ENCODE measurements around the gene IFT122. TPM values are rescaled to one million over a fixed set of nuclear protein-coding genes. Genes with fewer than 3 reads are reported as not detected.

IFT122 gene
- total and polyA plus RNA-seq, 9 donors, result 20.8 to 58.1 (median 45.6) TPM

DNA sequence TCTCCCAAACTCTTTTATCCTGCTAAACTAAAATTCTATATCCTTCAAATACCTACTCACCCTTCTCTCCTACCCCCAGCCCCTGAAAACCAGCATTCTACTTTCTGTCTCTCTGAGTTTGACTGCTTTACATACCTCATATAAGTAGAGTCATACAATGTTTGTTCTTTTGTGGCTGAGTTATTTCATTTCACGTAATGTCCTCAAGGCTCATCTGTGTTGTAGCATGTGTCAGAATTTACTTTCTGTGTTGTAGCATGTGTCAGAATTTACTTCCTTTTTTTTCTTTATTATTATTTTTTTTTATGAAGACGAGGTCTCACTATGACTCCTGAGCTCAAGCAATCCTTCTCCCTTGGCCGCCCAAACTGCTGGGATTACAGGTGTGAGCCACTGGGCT is 20.1 kb downstream of the IFT122 start:
- no peaks in the 10 kb centered on the region for H3K27me3 ChIP-seq
- H3K36me3 ChIP-seq, result no peaks in the 10 kb centered on the region
- no peak overlapping the region for H3K4me3 ChIP-seq
- H3K27ac ChIP-seq, result no peak overlapping the region
- no peaks in the 10 kb centered on the region for H3K9me3 ChIP-seq
- DNase-seq, result no peak
- intact Hi-C loops (cut with DNase I), result no loop called here
- WGBS, 3 donors, result 95 to 97% (median 96%) methylated on average over 3 of the region's 3 CpGs
- TF ChIP-seq EP300 (IDR thresholded peaks at IDR 0.05), result no peak
- no peaks in the 10 kb centered on the region for H3K4me1 ChIP-seq (ENCODE audit: insufficient read depth)

DNA sequence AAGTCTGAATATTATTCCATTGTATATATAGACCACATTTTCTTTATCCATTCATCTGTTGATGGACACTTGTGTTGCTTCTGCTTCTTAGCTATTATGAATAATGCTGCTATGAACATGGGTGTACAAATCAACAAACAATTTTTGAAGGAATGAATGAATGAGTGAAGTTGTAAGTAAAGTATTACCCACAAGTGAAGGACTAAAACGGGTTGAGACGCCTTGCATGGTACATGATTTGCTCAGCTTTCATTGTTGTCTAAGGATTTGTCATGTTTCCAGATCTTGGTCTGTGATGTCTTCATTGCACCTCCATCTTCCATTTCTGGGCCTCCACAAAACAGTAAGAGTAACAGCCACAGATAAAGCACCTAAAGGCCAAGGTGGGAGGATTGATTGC is 20.5 kb downstream of the IFT122 start:
- no peaks in the 10 kb centered on the region for H3K36me3 ChIP-seq
- DNase-seq, result no peak
- intact Hi-C loops (cut with DNase I), result no loop called here
- no peaks in the 10 kb centered on the region for H3K4me1 ChIP-seq (ENCODE audit: insufficient read depth)
- H3K27me3 ChIP-seq, result no peaks in the 10 kb centered on the region
- no peak overlapping the region for H3K4me3 ChIP-seq
- WGBS, 3 donors, result 90 to 98% (median 98%) methylated on average over 2 of the region's 2 CpGs
- TF ChIP-seq, protein P1, sequence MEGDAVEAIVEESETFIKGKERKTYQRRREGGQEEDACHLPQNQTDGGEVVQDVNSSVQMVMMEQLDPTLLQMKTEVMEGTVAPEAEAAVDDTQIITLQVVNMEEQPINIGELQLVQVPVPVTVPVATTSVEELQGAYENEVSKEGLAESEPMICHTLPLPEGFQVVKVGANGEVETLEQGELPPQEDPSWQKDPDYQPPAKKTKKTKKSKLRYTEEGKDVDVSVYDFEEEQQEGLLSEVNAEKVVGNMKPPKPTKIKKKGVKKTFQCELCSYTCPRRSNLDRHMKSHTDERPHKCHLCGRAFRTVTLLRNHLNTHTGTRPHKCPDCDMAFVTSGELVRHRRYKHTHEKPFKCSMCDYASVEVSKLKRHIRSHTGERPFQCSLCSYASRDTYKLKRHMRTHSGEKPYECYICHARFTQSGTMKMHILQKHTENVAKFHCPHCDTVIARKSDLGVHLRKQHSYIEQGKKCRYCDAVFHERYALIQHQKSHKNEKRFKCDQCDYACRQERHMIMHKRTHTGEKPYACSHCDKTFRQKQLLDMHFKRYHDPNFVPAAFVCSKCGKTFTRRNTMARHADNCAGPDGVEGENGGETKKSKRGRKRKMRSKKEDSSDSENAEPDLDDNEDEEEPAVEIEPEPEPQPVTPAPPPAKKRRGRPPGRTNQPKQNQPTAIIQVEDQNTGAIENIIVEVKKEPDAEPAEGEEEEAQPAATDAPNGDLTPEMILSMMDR (IDR thresholded peaks at IDR 0.05), result no peak
- TF ChIP-seq EP300 (IDR thresholded peaks at IDR 0.05), result no peak
- no peak for TF ChIP-seq POLR2A (IDR thresholded peaks at IDR 0.05)
- H3K27ac ChIP-seq, result no peak overlapping the region
- H3K9me3 ChIP-seq, result no peaks in the 10 kb centered on the region

DNA sequence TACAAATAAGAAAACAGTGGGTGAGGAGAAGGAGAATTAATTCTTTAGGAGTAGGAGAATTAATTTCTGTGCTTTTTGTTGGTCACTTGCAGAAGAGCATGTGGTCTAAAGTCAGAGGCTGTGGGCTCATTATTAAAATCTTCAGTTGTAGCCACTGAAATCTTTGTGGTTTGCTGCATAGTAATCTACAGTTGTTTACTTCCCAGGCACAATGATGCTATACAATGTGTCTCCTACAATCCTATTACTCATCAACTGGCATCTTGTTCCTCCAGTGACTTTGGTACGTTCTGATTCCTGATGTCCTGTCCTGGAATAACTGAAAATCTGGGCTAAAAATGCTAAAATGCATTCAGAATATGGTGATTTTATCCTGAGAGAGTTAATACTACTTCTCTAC is 21.0 kb downstream of the IFT122 start:
- H3K27me3 ChIP-seq, result no peaks in the 10 kb centered on the region
- H3K36me3 ChIP-seq, result no peaks in the 10 kb centered on the region
- H3K4me1 ChIP-seq (ENCODE audit: insufficient read depth), result no peaks in the 10 kb centered on the region
- TF ChIP-seq EP300 (IDR thresholded peaks at IDR 0.05) (no peak), POLR2A (IDR thresholded peaks at IDR 0.05) (no peak)
- TF ChIP-seq, protein P1 (IDR thresholded peaks at IDR 0.05), result no peak
- no peaks in the 10 kb centered on the region for H3K9me3 ChIP-seq
- no peak overlapping the region for H3K27ac ChIP-seq
- DNase-seq, result no peak
- intact Hi-C loops (cut with DNase I), result no loop called here
- 92 to 95% (median 93%) methylated on average over 1 of the region's 1 CpG for WGBS, 3 donors
- no peak overlapping the region for H3K4me3 ChIP-seq

DNA sequence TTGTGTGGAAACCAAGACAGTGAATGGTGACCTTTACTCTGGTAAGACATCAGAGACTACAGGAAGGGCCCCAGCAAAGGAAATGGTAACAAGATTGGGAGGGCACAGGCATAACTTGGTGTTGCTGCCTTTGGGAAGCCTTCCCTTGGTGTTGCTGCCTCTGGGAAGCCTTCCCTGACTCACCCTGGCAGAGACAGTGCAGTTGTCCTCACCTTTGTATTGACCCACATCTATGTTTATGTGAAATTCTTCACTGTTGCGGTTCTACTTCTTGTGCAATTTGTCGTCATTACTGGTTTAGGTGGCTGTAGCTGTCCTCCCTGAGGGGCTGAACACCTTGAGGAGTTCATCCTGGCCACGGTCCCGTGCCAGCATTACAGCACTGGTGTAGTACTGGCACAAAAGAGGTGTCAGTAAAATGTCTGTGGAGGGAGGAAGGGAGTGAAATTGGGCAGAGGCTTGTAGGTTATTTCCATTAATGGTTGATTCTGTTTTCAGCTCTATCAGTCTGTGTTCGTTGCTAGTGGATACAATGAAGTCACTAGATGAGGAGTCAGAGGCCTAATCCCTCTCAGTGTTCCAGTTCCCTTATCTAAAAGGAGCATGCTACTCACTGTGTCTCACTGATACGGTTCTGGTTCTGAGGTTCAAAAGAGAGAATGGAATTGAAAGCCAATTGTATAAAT is 21.6 kb downstream of the IFT122 start:
- TF ChIP-seq POLR2A (IDR thresholded peaks at IDR 0.05), result no peak
- no peak for TF ChIP-seq EP300 (IDR thresholded peaks at IDR 0.05)
- TF ChIP-seq, protein P1 (IDR thresholded peaks at IDR 0.05), result no peak
- intact Hi-C loops (cut with DNase I), result no loop called here
- Histone ChIP-seq H3K27ac (no peak overlapping the region), H3K36me3 (no peaks in the 10 kb centered on the region), H3K9me3 (no peaks in the 10 kb centered on the region), H3K4me1 (ENCODE audit: insufficient read depth) (no peaks in the 10 kb centered on the region), H3K27me3 (no peaks in the 10 kb centered on the region), H3K4me3 (no peak overlapping the region)
- WGBS, 3 donors, result 57 to 86% (median 80%) methylated on average over 6 of the region's 6 CpGs
- no peak for DNase-seq

DNA sequence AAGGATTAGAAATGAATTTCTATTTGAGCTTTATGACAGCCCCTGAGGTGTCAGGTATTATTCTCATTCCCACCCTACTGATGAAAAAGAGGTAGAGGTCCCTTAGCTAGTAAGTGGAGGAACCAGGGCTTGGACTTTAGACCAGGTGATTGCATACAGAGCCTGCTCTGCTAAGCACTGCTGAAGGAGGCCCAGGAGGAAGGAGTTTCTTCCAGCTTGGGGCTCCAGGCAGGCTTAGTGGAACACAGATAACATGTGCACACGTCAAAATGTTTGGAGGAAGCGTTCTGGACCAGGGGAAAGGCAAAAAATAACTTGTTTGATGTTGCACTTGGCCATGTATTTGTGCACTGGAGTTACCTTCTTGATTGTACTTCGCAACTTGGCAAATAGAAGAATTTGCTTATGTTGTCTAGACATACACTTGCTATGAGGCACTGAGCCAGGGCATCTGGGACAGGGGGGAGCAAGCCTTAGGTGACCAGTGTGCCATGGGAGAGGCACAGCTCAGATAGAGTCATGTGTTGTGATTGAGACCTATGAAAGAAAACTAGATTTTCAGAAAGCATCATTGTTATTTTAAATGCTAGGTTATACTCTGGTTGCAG is 22.4 kb downstream of the IFT122 start:
- 86 to 91% (median 88%) methylated on average over 3 of the region's 3 CpGs for WGBS, 3 donors
- Histone ChIP-seq H3K4me3 (no peak overlapping the region), H3K9me3 (no peaks in the 10 kb centered on the region), H3K4me1 (ENCODE audit: insufficient read depth) (no peaks in the 10 kb centered on the region), H3K27ac (no peak overlapping the region), H3K36me3 (no peaks in the 10 kb centered on the region), H3K27me3 (no peaks in the 10 kb centered on the region)
- DNase-seq, result no peak
- no peak for TF ChIP-seq POLR2A (IDR thresholded peaks at IDR 0.05)
- TF ChIP-seq, protein P1 (IDR thresholded peaks at IDR 0.05), result no peak
- TF ChIP-seq EP300 (IDR thresholded peaks at IDR 0.05), result no peak
- intact Hi-C loops (cut with DNase I), result no loop called here
